Upper lobe of left lung (tissue), 6 donors: ENCODE results near the gene RELCH. TPM values are rescaled to one million over a fixed set of nuclear protein-coding genes. Genes with fewer than 3 reads are reported as not detected.
"Not testable (repeated sequence)": the region's sequence is repeated elsewhere in the genome, so short reads cannot be mapped to it uniquely, and the experiment has no call there.

Experiments
- ATAC-seq, 2 donors: fragments of 200-7000 bp; cut with Tn5 transposase; one replicate each; pipeline ENCODE4 v1.9.1; 2022; ENCODE audit warnings: mild to moderate bottlenecking in 2 of 2, moderate library complexity in 2 of 2; ENCODE audit not compliant: low FRiP score in 2 of 2
- DNase-seq, 2 donors: peaks; one replicate each; pipeline ENCODE4 v3.0.0-alpha.2; 2019 to 2020
- H3K27ac ChIP-seq, 4 donors: fragments of 200-600 bp; sonication (generic); one replicate each; pipeline ENCODE4 v1.5.1; 2016 to 2019
- H3K27me3 ChIP-seq, 4 donors: fragments of 200-600 bp; sonication (generic); one replicate each; pipeline ENCODE4 v1.5.1; 2017 to 2019
- H3K36me3 ChIP-seq, 4 donors: fragments of 200-600 bp; sonication (generic); one replicate each; pipeline ENCODE4 v1.5.1; 2016 to 2019
- H3K4me1 ChIP-seq, 4 donors: fragments of 200-600 bp; sonication (generic); one replicate each; pipeline ENCODE4 v1.5.1; 2018 to 2019
- H3K4me3 ChIP-seq, 4 donors: fragments of 200-600 bp; sonication (generic); one replicate each; pipeline ENCODE4 v1.5.1; 2017 to 2019; ENCODE audit warnings: mild to moderate bottlenecking in 2 of 4, moderate library complexity in 1 of 4
- H3K9me3 ChIP-seq, 4 donors: fragments of 200-600 bp; sonication (generic); one replicate each; pipeline ENCODE4 v1.5.1; 2018 to 2019
- EP300 ChIP-seq, 4 donors: sonication (generic); formaldehyde crosslinking; IDR thresholded peaks; one replicate each; pipeline ENCODE4 v1.5.1; 2017; ENCODE audit warnings: antibody characterized with exemption in 4 of 4, control low read depth in 2 of 4
- POLR2A ChIP-seq, 4 donors: fragments of 450-650 bp; IDR thresholded peaks; one replicate each; pipeline ENCODE4 v1.5.1; 2016 to 2017; ENCODE audit warnings: antibody characterized with exemption in 4 of 4, mild to moderate bottlenecking in 2 of 4
- POLR2AphosphoS5 ChIP-seq, 2 donors: sonication (generic); formaldehyde crosslinking; IDR thresholded peaks; one replicate each; pipeline ENCODE4 v1.5.1; 2017; ENCODE audit warnings: antibody characterized with exemption in 2 of 2
- WGBS, 2 donors: methylation state at CpG; one replicate each; pipeline ENCODE4 v1.1.5; 2017 to 2018; 5-methylcytosine and 5-hydroxymethylcytosine counted together
- total RNA-seq, 6 donors: library from RNA; depleted of rRNA in 4 of 6; stranded (reverse); fragments of >200 nt in 4 of 6; gene quantifications; one replicate each; pipeline versions ENCODE4 v1.1.0 to v1.2.1, GENCODE V29; 2016 to 2021
- TF ChIP-seq, protein P1 (sequence below), 6 experiments: fragments of 450-650 bp in 4 of 6; fragments of 200-600 bp in 2 of 6; sonication (generic) in 2 of 6; IDR thresholded peaks; one replicate each; pipeline ENCODE4 v1.5.1; 2016 to 2019; ENCODE audit warnings: antibody characterized with exemption in 6 of 6
- donor health status: DM: no; HTN: no; CAD: no; lungs with moderate emphysema.
- donor health status: DM: no; HTN: yes; CAD: no; lungs with severe emphysema.

Gene RELCH
- total RNA-seq, 6 donors from 2014 or later, result 27.8 to 66.7 (median 35.8) TPM

DNA sequence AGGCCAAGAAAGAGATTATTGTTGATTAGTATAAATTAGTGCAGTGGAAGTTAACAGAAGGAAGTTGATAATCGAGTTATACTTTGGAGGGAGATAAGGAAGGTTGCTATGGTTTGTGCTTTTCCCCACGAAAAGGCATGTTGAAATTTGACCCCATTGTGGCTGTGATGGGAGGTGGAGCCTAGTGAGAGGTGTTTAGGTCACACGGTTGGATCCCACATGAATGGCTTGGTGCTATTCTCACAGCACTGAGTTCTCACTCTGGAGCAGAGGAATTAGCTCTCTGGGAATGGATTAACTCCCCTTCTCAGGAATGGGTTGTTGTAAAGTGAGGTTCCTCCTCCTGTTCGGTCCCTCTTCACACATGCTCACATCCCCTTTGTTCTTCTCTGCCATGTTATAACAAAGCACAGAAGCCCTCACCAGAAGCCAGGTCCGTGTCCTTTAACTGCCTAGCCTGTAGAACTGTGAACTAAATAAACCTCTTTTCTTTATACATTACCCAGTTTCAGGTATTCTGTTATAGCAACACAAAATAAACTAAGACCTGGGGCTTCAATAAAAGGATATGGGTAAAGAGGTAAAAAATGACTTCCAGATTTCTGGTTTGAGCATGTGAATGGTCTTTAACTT lies 22.1 kb upstream of the RELCH start:
- 69 to 76% methylated on average over 5 of the region's 5 CpGs for WGBS, 2 donors
- no peak overlapping the region for H3K4me3 ChIP-seq
- H3K27ac ChIP-seq, result no peak overlapping the region
- no peaks in the 10 kb centered on the region for H3K9me3 ChIP-seq
- H3K36me3 ChIP-seq, result peaks cover 0 to 5% (median 0%) of the 10 kb centered on the region in 4 donors
- ATAC-seq (no peak), DNase-seq (no peak)
- no peak for TF ChIP-seq POLR2AphosphoS5 (IDR thresholded peaks at IDR 0.05)
- TF ChIP-seq EP300 (IDR thresholded peaks at IDR 0.05), result no peak
- no peak for TF ChIP-seq POLR2A (IDR thresholded peaks at IDR 0.05)
- TF ChIP-seq, protein P1, sequence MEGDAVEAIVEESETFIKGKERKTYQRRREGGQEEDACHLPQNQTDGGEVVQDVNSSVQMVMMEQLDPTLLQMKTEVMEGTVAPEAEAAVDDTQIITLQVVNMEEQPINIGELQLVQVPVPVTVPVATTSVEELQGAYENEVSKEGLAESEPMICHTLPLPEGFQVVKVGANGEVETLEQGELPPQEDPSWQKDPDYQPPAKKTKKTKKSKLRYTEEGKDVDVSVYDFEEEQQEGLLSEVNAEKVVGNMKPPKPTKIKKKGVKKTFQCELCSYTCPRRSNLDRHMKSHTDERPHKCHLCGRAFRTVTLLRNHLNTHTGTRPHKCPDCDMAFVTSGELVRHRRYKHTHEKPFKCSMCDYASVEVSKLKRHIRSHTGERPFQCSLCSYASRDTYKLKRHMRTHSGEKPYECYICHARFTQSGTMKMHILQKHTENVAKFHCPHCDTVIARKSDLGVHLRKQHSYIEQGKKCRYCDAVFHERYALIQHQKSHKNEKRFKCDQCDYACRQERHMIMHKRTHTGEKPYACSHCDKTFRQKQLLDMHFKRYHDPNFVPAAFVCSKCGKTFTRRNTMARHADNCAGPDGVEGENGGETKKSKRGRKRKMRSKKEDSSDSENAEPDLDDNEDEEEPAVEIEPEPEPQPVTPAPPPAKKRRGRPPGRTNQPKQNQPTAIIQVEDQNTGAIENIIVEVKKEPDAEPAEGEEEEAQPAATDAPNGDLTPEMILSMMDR (IDR thresholded peaks at IDR 0.05), result no peak
- H3K27me3 ChIP-seq, result no peaks in the 10 kb centered on the region
- no peaks in the 10 kb centered on the region for H3K4me1 ChIP-seq

DNA sequence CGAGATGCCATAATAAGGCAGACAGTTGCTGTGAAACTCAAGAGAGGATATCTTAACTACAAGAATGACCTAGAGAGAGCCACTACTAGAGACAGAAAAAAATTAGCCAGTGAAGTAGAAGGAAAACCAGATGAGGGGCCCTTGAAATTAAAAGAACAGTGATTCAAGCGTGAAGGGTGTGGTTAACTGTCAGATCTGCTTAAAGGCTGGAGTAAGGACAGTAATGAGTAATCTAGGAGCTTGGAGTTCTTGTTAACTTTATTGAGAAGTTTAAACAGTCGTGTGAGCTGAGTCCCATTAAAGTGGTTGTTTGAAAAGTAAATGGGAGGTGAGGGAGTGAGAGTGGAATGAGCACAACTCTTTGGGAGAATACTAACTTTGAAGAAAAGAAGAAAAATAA lies 21.5 kb upstream of the RELCH start:
- TF ChIP-seq POLR2AphosphoS5 (IDR thresholded peaks at IDR 0.05) (no peak), POLR2A (IDR thresholded peaks at IDR 0.05) (no peak), EP300 (IDR thresholded peaks at IDR 0.05) (no peak)
- TF ChIP-seq, protein P1 (IDR thresholded peaks at IDR 0.05), result no peak
- Histone ChIP-seq H3K4me3 (no peak overlapping the region), H3K27ac (no peak overlapping the region), H3K4me1 (no peaks in the 10 kb centered on the region), H3K9me3 (no peaks in the 10 kb centered on the region), H3K36me3 (peaks cover 0 to 5% (median 0%) of the 10 kb centered on the region in 4 donors), H3K27me3 (no peaks in the 10 kb centered on the region)
- WGBS, 2 donors, result 68 to 83% methylated on average over 3 of the region's 3 CpGs
- DNase-seq (no peak), ATAC-seq (no peak)

DNA sequence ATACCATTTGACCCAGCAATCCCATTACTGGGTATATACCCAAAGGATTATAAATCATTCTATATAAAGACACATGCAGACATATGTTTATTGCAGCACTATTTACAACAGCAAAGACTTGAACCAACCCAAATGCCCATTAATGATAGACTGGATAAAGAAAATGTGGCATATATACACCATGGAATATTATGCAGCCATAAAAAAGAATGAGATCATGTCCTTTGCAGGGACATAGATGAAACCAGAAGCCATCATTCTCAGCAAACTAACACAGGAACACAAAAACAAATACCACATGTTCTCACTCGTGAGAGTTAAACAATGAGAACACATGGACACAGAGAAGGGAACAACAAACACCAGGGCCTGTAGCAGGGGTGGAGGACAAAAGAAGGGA lies 20.5 kb upstream of the RELCH start:
- not testable (repeated sequence) for ATAC-seq, H3K4me1 ChIP-seq, H3K4me3 ChIP-seq, H3K36me3 ChIP-seq, H3K9me3 ChIP-seq, H3K27ac ChIP-seq, DNase-seq, H3K27me3 ChIP-seq
- 78 to 91% methylated on average over 1 of the region's 1 CpG for WGBS, 2 donors

DNA sequence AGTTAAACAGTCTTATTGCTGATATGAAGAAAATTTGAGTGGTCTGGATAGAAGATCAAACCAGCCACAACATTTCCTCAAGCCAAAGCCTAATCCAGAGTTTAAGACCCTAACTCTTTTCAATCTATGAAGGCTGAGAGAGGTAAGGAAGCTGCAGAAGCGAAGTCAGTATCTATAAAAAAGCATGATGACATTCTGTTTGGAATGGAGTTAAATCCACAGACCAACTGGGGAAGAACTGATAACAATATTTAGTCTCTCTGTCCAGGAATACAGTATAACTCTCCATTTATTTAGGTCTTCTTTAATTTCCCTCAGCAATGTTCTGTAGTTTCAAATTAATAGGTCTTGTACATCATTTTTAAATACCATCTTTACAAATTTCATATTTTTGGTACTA lies 16.2 kb upstream of the RELCH start:
- no peaks in the 10 kb centered on the region for H3K36me3 ChIP-seq
- H3K27ac ChIP-seq, result no peak overlapping the region
- TF ChIP-seq POLR2A (IDR thresholded peaks at IDR 0.05), result no peak
- no peak for TF ChIP-seq EP300 (IDR thresholded peaks at IDR 0.05)
- no peak for TF ChIP-seq POLR2AphosphoS5 (IDR thresholded peaks at IDR 0.05)
- TF ChIP-seq, protein P1 (IDR thresholded peaks at IDR 0.05), result no peak
- WGBS, 2 donors, result 91 to 100% methylated on average over 1 of the region's 1 CpG
- no peak overlapping the region for H3K4me3 ChIP-seq
- ATAC-seq (no peak), DNase-seq (no peak)
- H3K27me3 ChIP-seq, result no peaks in the 10 kb centered on the region
- no peaks in the 10 kb centered on the region for H3K4me1 ChIP-seq
- H3K9me3 ChIP-seq, result no peaks in the 10 kb centered on the region

DNA sequence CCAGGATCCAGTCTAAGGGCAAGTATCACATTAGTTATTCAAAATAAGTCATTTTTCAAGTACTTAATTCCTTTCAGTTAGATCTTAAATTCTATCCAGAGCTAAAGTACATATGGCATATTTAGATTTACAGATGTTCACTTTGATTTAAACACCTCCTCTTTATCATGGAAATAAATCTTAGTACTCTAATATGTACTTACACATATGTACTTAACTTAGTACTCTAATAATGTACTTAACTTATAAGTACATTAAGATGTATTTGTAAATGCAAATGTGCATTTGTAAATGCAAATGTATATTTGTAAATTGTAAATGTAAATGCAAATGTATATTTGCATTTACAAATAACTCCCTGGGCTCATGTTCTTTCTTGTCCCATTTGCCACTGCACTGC lies 14.8 kb upstream of the RELCH start:
- ATAC-seq (no peak), DNase-seq (no peak)
- no peaks in the 10 kb centered on the region for H3K4me1 ChIP-seq
- H3K27me3 ChIP-seq, result no peaks in the 10 kb centered on the region
- H3K9me3 ChIP-seq, result no peaks in the 10 kb centered on the region
- no peak overlapping the region for H3K27ac ChIP-seq
- no peaks in the 10 kb centered on the region for H3K36me3 ChIP-seq
- H3K4me3 ChIP-seq, result no peak overlapping the region
- no peak for TF ChIP-seq POLR2AphosphoS5 (IDR thresholded peaks at IDR 0.05)
- no peak for TF ChIP-seq POLR2A (IDR thresholded peaks at IDR 0.05)
- no peak for TF ChIP-seq EP300 (IDR thresholded peaks at IDR 0.05)
- TF ChIP-seq, protein P1 (IDR thresholded peaks at IDR 0.05), result no peak
